Keratinocyte (primary cell): ENCODE data around the gene PRSS53.

Experiments
- CTCF ChIP-seq, 3 experiments: IDR thresholded peaks in 1 of 3; conservative IDR thresholded peaks in 1 of 3; optimal IDR thresholded peaks in 1 of 3; 2 replicates in 2 of 3; 3 replicates in 1 of 3; pipeline versions ENCODE3 to v1.5.1; 2011; ENCODE audit warnings: low read length in 3 of 3, mild to moderate bottlenecking in 3 of 3, moderate library complexity in 2 of 3, control low read depth in 1 of 3, inconsistent platforms in 1 of 3; ENCODE audit not compliant: insufficient read depth in 2 of 3; ENCODE audit errors: extremely low read depth in 1 of 3
- EZH2 ChIP-seq: IDR thresholded peaks from one replicate; pipeline ENCODE4 v1.6.1; 2012; ENCODE audit warnings: inconsistent platforms, mild to moderate bottlenecking, low read length, moderate library complexity

- TF ChIP-seq CTCF (optimal IDR thresholded peaks at IDR 0.05 in 1 of 3, IDR thresholded peaks at IDR 0.05 in 1 of 3, conservative IDR thresholded peaks at IDR 0.05 in 1 of 3; ENCODE audit: extremely low read depth in 1 of 3, insufficient read depth in 2 of 3, low read length in 3 of 3), result peak in 1 of 3 experiments; percentile 3
- TF ChIP-seq EZH2, result no peak
These were observed 47.0 kb upstream of the PRSS53 start, which contains the start of gene PRSS8 for GRCh38 chr16:31135535-31136286.
